CD4-positive, alpha-beta T cell (primary cell): ENCODE measurements around the gene CTIF. TPM values are rescaled to one million over a fixed set of nuclear protein-coding genes. Genes with fewer than 3 reads are reported as not detected.

Experiments
- ATAC-seq: fragments of 200-7000 bp; cut with Tn5 transposase; one replicate; pipeline ENCODE4 v1.10.0; 2022; ENCODE audit warnings: mild to moderate bottlenecking; ENCODE audit not compliant: poor library complexity
- CTCF ChIA-PET: fragments of 350-600 bp; sonication (Branson Sonifier 250); formaldehyde crosslinking; loops from one replicate; lab custom pipeline; 2021; ENCODE audit warnings: antibody characterized with exemption, inconsistent platforms; lab: Charles Lee
- POLR2A ChIA-PET: fragments of 350-600 bp; sonication (Branson Sonifier 250); formaldehyde crosslinking; loops from one replicate; lab custom pipeline; 2021; ENCODE audit warnings: antibody characterized with exemption, inconsistent platforms; lab: Charles Lee
- DNase-seq, 14 experiments: peaks; one replicate each; pipeline ENCODE4 v3.0.0-alpha.2; 2013 to 2020; ENCODE audit warnings: mixed read lengths in 2 of 14
- H3K27ac ChIP-seq, 2 donors: one replicate each; pipeline versions ENCODE4 v1.5.1 to v1.7.0; 2013; ENCODE audit warnings: low read length in 2 of 2, low read depth in 1 of 2, mild to moderate bottlenecking in 1 of 2
- H3K27me3 ChIP-seq, 2 experiments: 1 replicate in 1 of 2; 2 replicates in 1 of 2; pipeline versions ENCODE4 v1.6.1 to v1.7.0; 2013; ENCODE audit warnings: low read length in 2 of 2, control low read depth in 1 of 2, mild to moderate bottlenecking in 1 of 2, moderate library complexity in 1 of 2; ENCODE audit not compliant: insufficient read depth in 2 of 2, control insufficient read depth in 1 of 2
- H3K36me3 ChIP-seq: one replicate; pipeline ENCODE4 v1.6.1; 2013; ENCODE audit warnings: low read length, control low read depth; ENCODE audit not compliant: insufficient read depth
- H3K4me1 ChIP-seq: one replicate; pipeline ENCODE4 v1.6.1; 2013; ENCODE audit warnings: low read length, control low read depth; ENCODE audit not compliant: insufficient read depth
- H3K4me3 ChIP-seq: one replicate; pipeline ENCODE4 v1.5.1; 2013; ENCODE audit warnings: mild to moderate bottlenecking, low read length, moderate library complexity
- H3K9me3 ChIP-seq, 2 experiments: 1 replicate in 1 of 2; 2 replicates in 1 of 2; pipeline versions ENCODE4 v1.6.1 to v1.7.0; 2013; ENCODE audit warnings: low read length in 2 of 2, mild to moderate bottlenecking in 2 of 2, control low read depth in 1 of 2, moderate library complexity in 1 of 2; ENCODE audit not compliant: control insufficient read depth in 1 of 2, insufficient read depth in 1 of 2
- H3K27ac Mint-ChIP-seq: one replicate; pipeline ENCODE4 v1.8.0; 2020; ENCODE audit warnings: mixed read lengths
- H3K27me3 Mint-ChIP-seq: one replicate; pipeline ENCODE4 v1.8.0; 2021; ENCODE audit warnings: mixed read lengths
- H3K36me3 Mint-ChIP-seq: one replicate; pipeline ENCODE4 v1.8.0; 2021; ENCODE audit warnings: low read depth, mixed read lengths
- H3K4me1 Mint-ChIP-seq: one replicate; pipeline ENCODE4 v1.8.0; 2021; ENCODE audit warnings: low read depth, mixed read lengths
- H3K4me3 Mint-ChIP-seq: one replicate; pipeline ENCODE4 v1.8.0; 2020; ENCODE audit warnings: mild to moderate bottlenecking, mixed read lengths
- H3K9me3 Mint-ChIP-seq: one replicate; pipeline ENCODE4 v1.8.0; 2020; ENCODE audit warnings: mixed read lengths
- intact Hi-C, 2 experiments: fragments of 100-400 bp; cut with DNase I in 1 of 2; cut with micrococcal nuclease in 1 of 2; formaldehyde crosslinking; loops; one replicate each; pipeline versions ENCODE4 v1.15.1 to v1.9.0; 2023 to 2025; cut with DNase I, micrococcal nuclease
- total RNA-seq, 174 experiments: library from RNA in 2 of 174; stranded (reverse) in 2 of 174; gene quantifications; one replicate each; pipeline ENCODE4 v1.2.3 and lab custom pipeline; 2021 to 2026
- TF ChIP-seq, protein P1 (sequence below): fragments of 200-600 bp; IDR thresholded peaks from one replicate; pipeline ENCODE4 v1.8.0; 2022; ENCODE audit warnings: antibody characterized with exemption, mild to moderate bottlenecking

The CTIF gene
- total RNA-seq, 2 experiments from 2014 or later, result 1.1 to 2.9 TPM

- CTCF ChIA-PET, result no interaction called here
- TF ChIP-seq, protein P1, sequence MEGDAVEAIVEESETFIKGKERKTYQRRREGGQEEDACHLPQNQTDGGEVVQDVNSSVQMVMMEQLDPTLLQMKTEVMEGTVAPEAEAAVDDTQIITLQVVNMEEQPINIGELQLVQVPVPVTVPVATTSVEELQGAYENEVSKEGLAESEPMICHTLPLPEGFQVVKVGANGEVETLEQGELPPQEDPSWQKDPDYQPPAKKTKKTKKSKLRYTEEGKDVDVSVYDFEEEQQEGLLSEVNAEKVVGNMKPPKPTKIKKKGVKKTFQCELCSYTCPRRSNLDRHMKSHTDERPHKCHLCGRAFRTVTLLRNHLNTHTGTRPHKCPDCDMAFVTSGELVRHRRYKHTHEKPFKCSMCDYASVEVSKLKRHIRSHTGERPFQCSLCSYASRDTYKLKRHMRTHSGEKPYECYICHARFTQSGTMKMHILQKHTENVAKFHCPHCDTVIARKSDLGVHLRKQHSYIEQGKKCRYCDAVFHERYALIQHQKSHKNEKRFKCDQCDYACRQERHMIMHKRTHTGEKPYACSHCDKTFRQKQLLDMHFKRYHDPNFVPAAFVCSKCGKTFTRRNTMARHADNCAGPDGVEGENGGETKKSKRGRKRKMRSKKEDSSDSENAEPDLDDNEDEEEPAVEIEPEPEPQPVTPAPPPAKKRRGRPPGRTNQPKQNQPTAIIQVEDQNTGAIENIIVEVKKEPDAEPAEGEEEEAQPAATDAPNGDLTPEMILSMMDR, result no peak
- H3K27ac Mint-ChIP-seq, result no peak overlapping the region
Measured at GRCh38 chr18:48573632-48574283, 34.9 kb downstream of the CTIF start.

GRCh38 chr18:48574667-48575300 lies 36.0 kb downstream of the CTIF start:
- Histone ChIP-seq H3K36me3 (no peaks in the 10 kb centered on the region), H3K4me3 (no peak overlapping the region), H3K27ac (no peak overlapping the region), H3K9me3 (peaks cover 0 to 3% of the 10 kb centered on the region in 2 experiments), H3K27me3 (no peaks in the 10 kb centered on the region), H3K4me1 (no peaks in the 10 kb centered on the region)
- Mint-ChIP-seq H3K9me3 (no peaks in the 10 kb centered on the region), H3K4me1 (no peaks in the 10 kb centered on the region), H3K36me3 (no peaks in the 10 kb centered on the region), H3K4me3 (no peak overlapping the region), H3K27me3 (no peaks in the 10 kb centered on the region), H3K27ac (no peak overlapping the region)
- TF ChIP-seq, protein P1, result no peak
- CTCF ChIA-PET, result interaction anchor here (0.5 kb wide), 1 partner anchor 72 kb away, joined by 4 read pairs; no protein-coding TSS in a partner anchor
- no peak for DNase-seq
- ATAC-seq, result no peak
- POLR2A ChIA-PET, result no interaction called here
- intact Hi-C loops, result no loop called here

More at GRCh38 chr18:48573632-48574283, 34.9 kb downstream of the CTIF start:
- H3K27me3 ChIP-seq, result no peaks in the 10 kb centered on the region
- Mint-ChIP-seq H3K36me3 (no peaks in the 10 kb centered on the region), H3K27me3 (no peaks in the 10 kb centered on the region), H3K9me3 (no peaks in the 10 kb centered on the region), H3K4me1 (no peaks in the 10 kb centered on the region), H3K4me3 (no peak overlapping the region)
- ATAC-seq (no peak), DNase-seq (no peak)
- no peaks in the 10 kb centered on the region for H3K36me3 ChIP-seq
- POLR2A ChIA-PET, result no interaction called here
- H3K4me3 ChIP-seq, result no peak overlapping the region
- H3K9me3 ChIP-seq, result peaks cover 0 to 3% of the 10 kb centered on the region in 2 experiments
- intact Hi-C loops, result no loop called here
- H3K27ac ChIP-seq, result no peak overlapping the region
- no peaks in the 10 kb centered on the region for H3K4me1 ChIP-seq

DNA sequence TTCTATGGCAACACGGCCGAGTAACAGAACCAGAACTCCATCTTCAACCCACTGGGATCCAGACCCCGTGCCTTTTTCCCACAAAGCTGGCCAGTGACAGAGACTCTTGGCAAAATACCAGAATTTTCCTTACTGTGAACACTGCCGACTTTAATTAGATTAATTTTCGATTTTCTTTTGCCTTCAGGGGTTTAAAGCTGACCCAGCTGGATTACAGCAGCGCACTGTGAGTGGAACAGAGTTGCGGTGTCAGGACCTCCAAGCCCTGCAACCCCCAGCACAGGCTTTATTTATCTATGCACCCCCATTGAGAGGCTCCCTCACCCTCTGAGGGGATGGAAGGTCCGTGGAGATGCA lies 36.4 kb downstream of the CTIF start:
- no peak overlapping the region for H3K4me3 ChIP-seq
- H3K27me3 ChIP-seq, result no peaks in the 10 kb centered on the region
- Mint-ChIP-seq H3K4me3 (no peak overlapping the region), H3K27ac (no peak overlapping the region), H3K36me3 (no peaks in the 10 kb centered on the region), H3K9me3 (no peaks in the 10 kb centered on the region), H3K4me1 (no peaks in the 10 kb centered on the region), H3K27me3 (no peaks in the 10 kb centered on the region)
- H3K9me3 ChIP-seq, result peaks cover 0 to 3% of the 10 kb centered on the region in 2 experiments
- no peak overlapping the region for H3K27ac ChIP-seq
- intact Hi-C loops, result no loop called here
- CTCF ChIA-PET, result no interaction called here
- TF ChIP-seq, protein P1, result no peak
- DNase-seq (no peak), ATAC-seq (no peak)
- no peaks in the 10 kb centered on the region for H3K4me1 ChIP-seq
- H3K36me3 ChIP-seq, result no peaks in the 10 kb centered on the region
- POLR2A ChIA-PET, result no interaction called here
